Mesodermal cell (in vitro differentiated cells): ENCODE results near the gene GNMT.
A peak's percentile ranks its signal among the peaks of the same experiment; 100 is the strongest.
"Not testable (repeated sequence)": the region's sequence is repeated elsewhere in the genome, so short reads cannot be mapped to it uniquely, and the experiment has no call there.

ENCODE experiments used
- H3K27ac ChIP-seq: 2 replicates; pipeline ENCODE4 v1.7.0; 2013; ENCODE audit warnings: mild to moderate bottlenecking, low read depth, low read length, moderate library complexity; ENCODE audit not compliant: severe bottlenecking
- H3K36me3 ChIP-seq: 2 replicates; pipeline ENCODE4 v1.7.1; 2013; ENCODE audit warnings: mild to moderate bottlenecking, low read length, moderate library complexity; ENCODE audit not compliant: control insufficient read depth, insufficient read depth
- H3K4me1 ChIP-seq: one replicate; pipeline ENCODE4 v1.7.1; 2013; ENCODE audit warnings: mild to moderate bottlenecking, low read length; ENCODE audit not compliant: insufficient read depth, control insufficient read depth, poor library complexity, severe bottlenecking
- H3K4me3 ChIP-seq: 2 replicates; pipeline ENCODE4 v1.7.0; 2013; ENCODE audit warnings: low read length, control low read depth, mild to moderate bottlenecking; ENCODE audit not compliant: insufficient read depth, poor library complexity, severe bottlenecking; ENCODE audit errors: extremely low read depth
- H3K9me3 ChIP-seq: 2 replicates; pipeline ENCODE4 v1.7.1; 2013; ENCODE audit warnings: mild to moderate bottlenecking, low read length, moderate library complexity; ENCODE audit not compliant: control insufficient read depth
- WGBS, 2 experiments: methylation state at CpG; one replicate each; pipeline ENCODE4 v1.1.5; 2013; ENCODE audit warnings: missing lambda C conversion rate in 2 of 2; ENCODE audit not compliant: insufficient coverage in 2 of 2; 5-methylcytosine and 5-hydroxymethylcytosine counted together

GNMT gene

GRCh38 chr6:42989923-42990322 lies 29.4 kb downstream of the GNMT start:
- Histone ChIP-seq H3K36me3 (peaks cover 62% of the 10 kb centered on the region), H3K9me3 (no peaks in the 10 kb centered on the region), H3K27ac (no peak overlapping the region), H3K4me1 (peaks cover 3% of the 10 kb centered on the region), H3K4me3 (no peak overlapping the region)
- 90 to 100% methylated on average over 4 to 5 of the region's 5 CpGs for WGBS, 2 experiments

GRCh38 chr6:42993445-42993844 lies 32.9 kb downstream of the GNMT start:
- Histone ChIP-seq H3K4me1 (no peaks in the 10 kb centered on the region), H3K9me3 (no peaks in the 10 kb centered on the region), H3K27ac (no peak overlapping the region), H3K36me3 (peaks cover 40% of the 10 kb centered on the region), H3K4me3 (no peak overlapping the region)
- WGBS, 2 experiments: 91 to 92% methylated on average over 1 to 2 of the region's 2 CpGs

GRCh38 chr6:42996513-42996912 lies 36.0 kb downstream of the GNMT start:
- H3K36me3 ChIP-seq: peaks cover 23% of the 10 kb centered on the region

GRCh38 chr6:42998205-42998604 lies 37.7 kb downstream of the GNMT start:
- not testable (repeated sequence) for H3K9me3 ChIP-seq, H3K4me1 ChIP-seq, H3K4me3 ChIP-seq, H3K27ac ChIP-seq
- peaks cover 11% of the 10 kb centered on the region for H3K36me3 ChIP-seq
- 92 to 95% methylated on average over 7 to 8 of the region's 9 CpGs for WGBS, 2 experiments

More at GRCh38 chr6:42996513-42996912, 36.0 kb downstream of the GNMT start:
- Histone ChIP-seq H3K9me3 (no peaks in the 10 kb centered on the region), H3K4me3 (no peak overlapping the region), H3K27ac (no peak overlapping the region), H3K4me1 (no peaks in the 10 kb centered on the region)

GRCh38 chr6:43001843-43002242 lies 41.3 kb downstream of the GNMT start:
- WGBS, 2 experiments: 97 to 99% methylated on average over 5 to 8 of the region's 8 CpGs

GRCh38 chr6:43005844-43006243 lies 45.3 kb downstream of the GNMT start:
- no peaks in the 10 kb centered on the region for H3K4me1 ChIP-seq
- peaks cover 60% of the 10 kb centered on the region for H3K36me3 ChIP-seq
- no peak overlapping the region for H3K27ac ChIP-seq
- no peaks in the 10 kb centered on the region for H3K9me3 ChIP-seq
- 86 to 100% methylated on average over 3 to 5 of the region's 5 CpGs for WGBS, 2 experiments
- no peak overlapping the region for H3K4me3 ChIP-seq

More at GRCh38 chr6:43001843-43002242, 41.3 kb downstream of the GNMT start:
- H3K27ac ChIP-seq: no peak overlapping the region
- H3K9me3 ChIP-seq: no peaks in the 10 kb centered on the region
- peaks cover 33% of the 10 kb centered on the region for H3K36me3 ChIP-seq
- H3K4me3 ChIP-seq: no peak overlapping the region
- H3K4me1 ChIP-seq: no peaks in the 10 kb centered on the region

GRCh38 chr6:43006251-43006650 lies 45.7 kb downstream of the GNMT start:
- 95 to 98% methylated on average over 10 of the region's 11 CpGs for WGBS, 2 experiments
- Histone ChIP-seq H3K9me3 (no peaks in the 10 kb centered on the region), H3K27ac (no peak overlapping the region), H3K4me1 (no peaks in the 10 kb centered on the region), H3K36me3 (peaks cover 64% of the 10 kb centered on the region), H3K4me3 (no peak overlapping the region)

GRCh38 chr6:43007126-43007525 lies 46.6 kb downstream of the GNMT start:
- H3K27ac ChIP-seq: no peak overlapping the region
- no peaks in the 10 kb centered on the region for H3K9me3 ChIP-seq
- WGBS, 2 experiments: 94 to 96% methylated on average over 9 of the region's 9 CpGs
- H3K36me3 ChIP-seq: peaks cover 73% of the 10 kb centered on the region
- peaks cover under 1% of the 10 kb centered on the region for H3K4me1 ChIP-seq
- no peak overlapping the region for H3K4me3 ChIP-seq

GRCh38 chr6:43009124-43009523 lies 48.6 kb downstream of the GNMT start:
- WGBS, 2 experiments: 40 to 94% methylated on average over 1 to 4 of the region's 6 CpGs

GRCh38 chr6:43011207-43011606 lies 50.7 kb downstream of the GNMT start:
- peaks cover 9% of the 10 kb centered on the region for H3K4me1 ChIP-seq
- peak overlapping the region; percentile 29 for H3K27ac ChIP-seq
- WGBS, 2 experiments: 60 to 95% methylated on average over 1 to 5 of the region's 6 CpGs
- peaks cover 71% of the 10 kb centered on the region for H3K36me3 ChIP-seq
- no peak overlapping the region for H3K4me3 ChIP-seq
- H3K9me3 ChIP-seq: no peaks in the 10 kb centered on the region

More at GRCh38 chr6:43009124-43009523, 48.6 kb downstream of the GNMT start:
- no peak overlapping the region for H3K4me3 ChIP-seq
- no peak overlapping the region for H3K27ac ChIP-seq
- H3K36me3 ChIP-seq: peaks cover 81% of the 10 kb centered on the region
- H3K9me3 ChIP-seq: no peaks in the 10 kb centered on the region
- peaks cover 9% of the 10 kb centered on the region for H3K4me1 ChIP-seq

GRCh38 chr6:43012364-43012763 lies 51.8 kb downstream of the GNMT start:
- peaks cover 71% of the 10 kb centered on the region for H3K36me3 ChIP-seq
- no peak overlapping the region for H3K27ac ChIP-seq
- peak overlapping the region; percentile 85 for H3K4me3 ChIP-seq
- H3K4me1 ChIP-seq: peaks cover 16% of the 10 kb centered on the region
- no peaks in the 10 kb centered on the region for H3K9me3 ChIP-seq
- 90 to 95% methylated on average over 6 of the region's 6 CpGs for WGBS, 2 experiments
